Measurements from ENCODE around the gene DPH5.

Gene DPH5

GRCh38 chr1:100941580-100942216, 83.9 kb downstream of the DPH5 start:
- DNase-seq (ENCODE audit: low spot score), result no peak

- no peak for DNase-seq (ENCODE audit: low spot score)
Measured at GRCh38 chr1:100941098-100941527, 84.5 kb downstream of the DPH5 start.

All from hematopoietic multipotent progenitor cell treated with erythropoietin and hydrocortisone succinate and interleukin-3 and kit ligand, for 15 days (in vitro differentiated cells).